GM23338 (cell line): ENCODE results near the gene NCSTN. TPM values are rescaled to one million over a fixed set of nuclear protein-coding genes. Genes with fewer than 3 reads are reported as not detected.

Experiments
- ATAC-seq: fragments of 200-7000 bp; cut with Tn5 transposase; 3 replicates; pipeline ENCODE4 v1.9.1; 2020
- DNase-seq: peaks from one replicate; pipeline ENCODE4 v3.0.0-alpha.2; 2015; ENCODE audit warnings: low spot score
- H2AFZ ChIP-seq: fragments of 200-600 bp; sonication (generic); 2 replicates; pipeline ENCODE4 v1.8.0; 2016; ENCODE audit warnings: antibody characterized with exemption, mild to moderate bottlenecking, moderate library complexity
- H3F3A ChIP-seq: fragments of 200-600 bp; sonication (generic); replicated peaks from 2 replicates; pipeline ENCODE4 v1.8.0; 2017; ENCODE audit warnings: antibody characterized with exemption, mixed run types, low read depth
- H3K27ac ChIP-seq: fragments of 200-600 bp; sonication (generic); 2 replicates; pipeline ENCODE4 v1.6.1; 2016; ENCODE audit warnings: low read depth
- H3K27me3 ChIP-seq: fragments of 200-600 bp; sonication (generic); 2 replicates; pipeline ENCODE4 v1.8.0; 2016; ENCODE audit warnings: mild to moderate bottlenecking, mixed run types, moderate library complexity; ENCODE audit not compliant: insufficient read depth
- H3K36me3 ChIP-seq: fragments of 200-600 bp; sonication (generic); 2 replicates; pipeline ENCODE4 v1.8.0; 2016; ENCODE audit warnings: mild to moderate bottlenecking; ENCODE audit not compliant: insufficient read depth
- H3K4me1 ChIP-seq: fragments of 200-600 bp; sonication (generic); 2 replicates; pipeline ENCODE4 v1.8.0; 2016; ENCODE audit warnings: mild to moderate bottlenecking, moderate library complexity; ENCODE audit not compliant: insufficient read depth
- H3K4me2 ChIP-seq: fragments of 200-600 bp; sonication (generic); 2 replicates; pipeline ENCODE4 v1.7.1; 2017; ENCODE audit warnings: mixed run types
- H3K4me3 ChIP-seq: fragments of 200-600 bp; sonication (generic); 2 replicates; pipeline ENCODE4 v1.6.1; 2016; ENCODE audit warnings: mixed run types
- H3K79me2 ChIP-seq: fragments of 200-600 bp; sonication (generic); replicated peaks from 2 replicates; pipeline ENCODE4 v1.8.0; 2017; ENCODE audit warnings: mild to moderate bottlenecking; ENCODE audit not compliant: insufficient read depth
- H3K9me2 ChIP-seq: fragments of 200-600 bp; sonication (generic); 2 replicates; pipeline ENCODE4 v1.8.0; 2017; ENCODE audit not compliant: insufficient read depth
- H4K20me1 ChIP-seq: fragments of 200-600 bp; sonication (generic); replicated peaks from 2 replicates; pipeline ENCODE4 v1.8.0; 2017; ENCODE audit warnings: mild to moderate bottlenecking; ENCODE audit not compliant: insufficient read depth
- H3K27ac Mint-ChIP-seq: 2 replicates; pipeline ENCODE4 v1.8.0; 2020; ENCODE audit warnings: inconsistent platforms, mild to moderate bottlenecking, moderate library complexity, mixed read lengths
- H3K27me3 Mint-ChIP-seq: 3 replicates; pipeline ENCODE4 v1.8.0; 2022; ENCODE audit warnings: low read depth, mild to moderate bottlenecking, moderate library complexity, mixed read lengths, inconsistent platforms; ENCODE audit not compliant: insufficient read depth, poor library complexity
- H3K36me3 Mint-ChIP-seq: 3 replicates; pipeline ENCODE4 v1.8.0; 2021; ENCODE audit warnings: low read depth, mild to moderate bottlenecking, inconsistent platforms, moderate library complexity, mixed read lengths
- H3K4me1 Mint-ChIP-seq: 3 replicates; pipeline ENCODE4 v1.8.0; 2020; ENCODE audit warnings: mild to moderate bottlenecking, inconsistent platforms, mixed read lengths
- H3K4me3 Mint-ChIP-seq: 3 replicates; pipeline ENCODE4 v1.8.0; 2021; ENCODE audit warnings: moderate library complexity, mild to moderate bottlenecking, inconsistent platforms, mixed read lengths
- H3K9me3 Mint-ChIP-seq: 3 replicates; pipeline ENCODE4 v1.8.0; 2020; ENCODE audit warnings: moderate library complexity, mild to moderate bottlenecking, inconsistent platforms, mixed read lengths
- CREB1 ChIP-seq: fragments of 250-450 bp; sonication (Bioruptor Pico); IDR thresholded peaks from 2 replicates; pipeline ENCODE4 v1.5.0; 2020; ENCODE audit warnings: low read depth, mild to moderate bottlenecking, moderate library complexity
- CTCF ChIP-seq, 2 experiments: fragments of 200-600 bp in 1 of 2; sonication (generic) in 1 of 2; conservative IDR thresholded peaks; 2 replicates each; pipeline versions ENCODE4 v1.5.1 to v1.6.1; 2016 to 2017; ENCODE audit warnings: antibody characterized with exemption in 2 of 2, low read depth in 2 of 2, mild to moderate bottlenecking in 2 of 2, moderate library complexity in 1 of 2
- ETS1 ChIP-seq: IDR thresholded peaks from 2 replicates; pipeline ENCODE4 v1.6.1; 2016; ENCODE audit warnings: antibody characterized with exemption
- EZH2 ChIP-seq: fragments of 200-600 bp; sonication (generic); IDR thresholded peaks from one replicate; pipeline ENCODE4 v1.8.0; 2017; ENCODE audit warnings: antibody characterized with exemption, mild to moderate bottlenecking, low read depth; ENCODE audit not compliant: unreplicated experiment
- EZH2phosphoT487 ChIP-seq: fragments of 200-600 bp; sonication (generic); IDR thresholded peaks from one replicate; pipeline ENCODE4 v1.8.1; 2018; ENCODE audit warnings: antibody characterized with exemption; ENCODE audit not compliant: unreplicated experiment
- JUNB ChIP-seq: IDR thresholded peaks from one replicate; pipeline ENCODE4 v1.6.1; 2016; ENCODE audit warnings: antibody characterized with exemption; ENCODE audit not compliant: unreplicated experiment
- NANOG ChIP-seq: IDR thresholded peaks from 2 replicates; pipeline ENCODE4 v1.6.1; 2016; ENCODE audit warnings: antibody characterized with exemption, borderline replicate concordance
- POLR2AphosphoS5 ChIP-seq: IDR thresholded peaks from 2 replicates; pipeline ENCODE4 v1.6.1; 2016; ENCODE audit warnings: antibody characterized with exemption, low read depth
- REST ChIP-seq: IDR thresholded peaks from one replicate; pipeline ENCODE4 v1.6.1; 2018; ENCODE audit warnings: antibody characterized with exemption; ENCODE audit not compliant: unreplicated experiment
- STAT1 ChIP-seq: IDR thresholded peaks from one replicate; pipeline ENCODE4 v1.6.1; 2016; ENCODE audit warnings: antibody characterized with exemption; ENCODE audit not compliant: unreplicated experiment
- ZNF114 ChIP-seq: fragments of 250-450 bp; sonication (Bioruptor Pico); IDR thresholded peaks from 2 replicates; pipeline ENCODE4 v1.5.0; 2020; ENCODE audit warnings: mild to moderate bottlenecking, moderate library complexity
- ZNF331 ChIP-seq: fragments of 250-450 bp; sonication (Bioruptor Pico); IDR thresholded peaks from 2 replicates; pipeline ENCODE4 v1.5.0; 2020; ENCODE audit warnings: low read depth, mild to moderate bottlenecking, moderate library complexity
- polyA plus RNA-seq: library from polyadenylated mRNA; unstranded; fragments of >200 nt; fragmentation: Nextera tagmentation; extraction: Ambion mirVana; gene quantifications from 2 replicates; pipeline ENCODE4 v1.2.1, GENCODE V29; 2016
- total RNA-seq: library from RNA; depleted of rRNA; stranded (reverse); fragments of >200 nt; shearing (Covaris generic); gene quantifications from 2 replicates; pipeline ENCODE4 v1.2.3, GENCODE V29; 2014

NCSTN gene
- total and polyA plus RNA-seq, 2 experiments from 2014 or later, result 36.0 to 45.9 TPM

- TF ChIP-seq STAT1 (no peak), NANOG (no peak), ZNF114 (CRISPR knock-in tag) (no peak), CREB1 (no peak), EZH2 (no peak), CTCF (conservative IDR thresholded peaks at IDR 0.05; ENCODE audit: low read depth in 2 of 2) (no peak), JUNB (no peak)
These were observed 51.5 kb downstream of the NCSTN start (continued) for GRCh38 chr1:160394673-160395072.

- H3K36me3 Mint-ChIP-seq, result no peaks in the 10 kb centered on the region
- TF ChIP-seq ZNF114 (CRISPR knock-in tag) (no peak), STAT1 (no peak), CTCF (conservative IDR thresholded peaks at IDR 0.05; ENCODE audit: low read depth in 2 of 2) (no peak), JUNB (no peak), REST (no peak), ZNF331 (CRISPR knock-in tag) (no peak), CREB1 (no peak), POLR2AphosphoS5 (no peak), EZH2 (no peak), EZH2phosphoT487 (no peak), ETS1 (no peak), NANOG (no peak)
These were observed 54.5 kb downstream of the NCSTN start for GRCh38 chr1:160397651-160398050.

More at GRCh38 chr1:160397651-160398050, 54.5 kb downstream of the NCSTN start:
- Histone ChIP-seq H4K20me1 (no peaks in the 10 kb centered on the region; the same call in 1 of the 2 replicates), H3K27me3 (no peaks in the 10 kb centered on the region), H3K27ac (no peak overlapping the region), H3K4me1 (peaks cover 29% of the 10 kb centered on the region), H3K4me2 (no peak overlapping the region), H3K9me2 (peaks cover 4% of the 10 kb centered on the region; the same call in 1 of the 2 replicates), H3K4me3 (no peak overlapping the region), H3K36me3 (no peaks in the 10 kb centered on the region), H2AFZ (no peak overlapping the region), H3K79me2 (peaks cover 21% of the 10 kb centered on the region), H3F3A (peaks cover 10% of the 10 kb centered on the region; the same call in 1 of the 2 replicates)
- ATAC-seq, result no peak
- Mint-ChIP-seq H3K9me3 (no peaks in the 10 kb centered on the region), H3K27me3 (peaks cover 10% of the 10 kb centered on the region), H3K4me3 (no peak overlapping the region), H3K4me1 (peaks cover 36% of the 10 kb centered on the region), H3K27ac (no peak overlapping the region)
- DNase-seq, result no peak
